ENCODE results near the gene TMEM11. TPM values are rescaled to one million over a fixed set of nuclear protein-coding genes. Genes with fewer than 3 reads are reported as not detected.

TMEM11 gene
- total and polyA plus RNA-seq, 2 of the 4 experiments (the other 2 are of a cell fraction) = 19.9 to 44.7 TPM

GRCh38 chr17:21213638-21214014, 335 bp downstream of the TMEM11 start:
- H3K4me3 ChIP-seq (ENCODE audit: insufficient read depth, low read depth, low read length) = peak overlapping the region; percentile 87
- no peak overlapping the region for H2BK15ac ChIP-seq (ENCODE audit: low read depth, low read length)
- H2BK20ac ChIP-seq (ENCODE audit: low read depth, low read length) = no peak overlapping the region
- H3K23ac ChIP-seq (ENCODE audit: low read depth, low read length) = peak overlapping the region; percentile 88
- ATAC-seq (ENCODE audit: low read depth) (peak; percentile 28), DNase-seq (no peak)
- peak overlapping the region; percentile 99 for H2AK9ac ChIP-seq (replicated peaks; ENCODE audit: low read depth, low read length, poor library complexity)
- H3K4me2 ChIP-seq (ENCODE audit: low read depth, low read length) = peak overlapping the region; percentile 92
- intact Hi-C loops (cut with micrococcal nuclease) = loop anchor here (1.0 to 5.0 kb wide), 5 partner anchors 46 to 299 kb away; partner anchors contain the start of genes MAP2K3 and USP22
- 0% methylated on average over 2 of the region's 35 CpGs; no CpG with 5 or more reads in 1 of the 2 experiments for WGBS, 2 experiments (ENCODE audit: extremely low coverage in 2 of 2, insufficient read length in 1 of 2)
- peak overlapping the region; percentile 94 for H2AFZ ChIP-seq (replicated peaks; ENCODE audit: low read length, poor library complexity)
- H3K36me3 ChIP-seq (ENCODE audit: control insufficient read depth, insufficient read depth, low read length) = peaks cover 16% of the 10 kb centered on the region
- BruUV-seq (replicated peaks) = no TSS peak
- no peak for TF ChIP-seq RAD21 (IDR thresholded peaks at IDR 0.05; ENCODE audit: low read length)
- TF ChIP-seq FOS (IDR thresholded peaks at IDR 0.05; ENCODE audit: low read depth, low read length) = no peak
- TF ChIP-seq MAZ (IDR thresholded peaks at IDR 0.05; ENCODE audit: borderline replicate concordance, low read depth, low read length) = no peak
- no peak for TF ChIP-seq MAFK (IDR thresholded peaks at IDR 0.05; ENCODE audit: low read depth, low read length)
- TF ChIP-seq SMC3 (IDR thresholded peaks at IDR 0.05; ENCODE audit: low read depth, low read length) = no peak
- TF ChIP-seq CEBPB (IDR thresholded peaks at IDR 0.05; ENCODE audit: low read depth, low read length) = no peak
- no peak for TF ChIP-seq MXI1 (IDR thresholded peaks at IDR 0.05; ENCODE audit: borderline replicate concordance, low read depth, low read length)
- no peak for TF ChIP-seq BHLHE40 (IDR thresholded peaks at IDR 0.05; ENCODE audit: low read depth, low read length)
- TF ChIP-seq, protein P1, sequence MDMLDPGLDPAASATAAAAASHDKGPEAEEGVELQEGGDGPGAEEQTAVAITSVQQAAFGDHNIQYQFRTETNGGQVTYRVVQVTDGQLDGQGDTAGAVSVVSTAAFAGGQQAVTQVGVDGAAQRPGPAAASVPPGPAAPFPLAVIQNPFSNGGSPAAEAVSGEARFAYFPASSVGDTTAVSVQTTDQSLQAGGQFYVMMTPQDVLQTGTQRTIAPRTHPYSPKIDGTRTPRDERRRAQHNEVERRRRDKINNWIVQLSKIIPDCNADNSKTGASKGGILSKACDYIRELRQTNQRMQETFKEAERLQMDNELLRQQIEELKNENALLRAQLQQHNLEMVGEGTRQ (IDR thresholded peaks at IDR 0.05; ENCODE audit: low read depth, low read length) = no peak
- TF ChIP-seq RFX5 (IDR thresholded peaks at IDR 0.05; ENCODE audit: low read depth, low read length) = no peak
- no peak for TF ChIP-seq POLR2A (IDR thresholded peaks at IDR 0.05; ENCODE audit: low read depth, low read length)
- no peak for TF ChIP-seq CHD1 (IDR thresholded peaks at IDR 0.05; ENCODE audit: low read depth, low read length)
- TF ChIP-seq, protein P2, sequence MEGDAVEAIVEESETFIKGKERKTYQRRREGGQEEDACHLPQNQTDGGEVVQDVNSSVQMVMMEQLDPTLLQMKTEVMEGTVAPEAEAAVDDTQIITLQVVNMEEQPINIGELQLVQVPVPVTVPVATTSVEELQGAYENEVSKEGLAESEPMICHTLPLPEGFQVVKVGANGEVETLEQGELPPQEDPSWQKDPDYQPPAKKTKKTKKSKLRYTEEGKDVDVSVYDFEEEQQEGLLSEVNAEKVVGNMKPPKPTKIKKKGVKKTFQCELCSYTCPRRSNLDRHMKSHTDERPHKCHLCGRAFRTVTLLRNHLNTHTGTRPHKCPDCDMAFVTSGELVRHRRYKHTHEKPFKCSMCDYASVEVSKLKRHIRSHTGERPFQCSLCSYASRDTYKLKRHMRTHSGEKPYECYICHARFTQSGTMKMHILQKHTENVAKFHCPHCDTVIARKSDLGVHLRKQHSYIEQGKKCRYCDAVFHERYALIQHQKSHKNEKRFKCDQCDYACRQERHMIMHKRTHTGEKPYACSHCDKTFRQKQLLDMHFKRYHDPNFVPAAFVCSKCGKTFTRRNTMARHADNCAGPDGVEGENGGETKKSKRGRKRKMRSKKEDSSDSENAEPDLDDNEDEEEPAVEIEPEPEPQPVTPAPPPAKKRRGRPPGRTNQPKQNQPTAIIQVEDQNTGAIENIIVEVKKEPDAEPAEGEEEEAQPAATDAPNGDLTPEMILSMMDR (conservative IDR thresholded peaks at IDR 0.05; ENCODE audit: low read depth, low read length) = no peak
- no peak for TF ChIP-seq RCOR1 (IDR thresholded peaks at IDR 0.05; ENCODE audit: insufficient replicate concordance, low read length)
- TF ChIP-seq NFE2L2 (IDR thresholded peaks at IDR 0.05; ENCODE audit: low read depth, low read length) = no peak
- TF ChIP-seq ELK1 (IDR thresholded peaks at IDR 0.05; ENCODE audit: borderline replicate concordance, low read depth, low read length) = no peak
- in situ Hi-C loops (cut with MboI; ENCODE audit: low sequenced_read_pairs) = no loop called here
- H3K27ac ChIP-seq (ENCODE audit: insufficient read depth, low read length) = peak overlapping the region; percentile 86
- H4K8ac ChIP-seq (ENCODE audit: low read depth in 2 of 2, low read length in 2 of 2) = peak overlapping the region; percentile 84 to 88
- H3K14ac ChIP-seq (replicated peaks; ENCODE audit: low read depth, low read length) = peak overlapping the region; percentile 91
- no peak overlapping the region; the same call in 1 of the 2 replicates for H3K18ac ChIP-seq (ENCODE audit: low read depth, low read length)
- no peaks in the 10 kb centered on the region for H3K27me3 ChIP-seq (ENCODE audit: control insufficient read depth, insufficient read depth, low read length)
- peak overlapping the region; percentile 28; the same call in 1 of the 2 replicates for H2BK120ac ChIP-seq (ENCODE audit: low read depth, low read length)
- peak overlapping the region; percentile 70 for H2AK5ac ChIP-seq (ENCODE audit: low read depth, low read length)
- peaks cover 39% of the 10 kb centered on the region for H3K9me1 ChIP-seq (ENCODE audit: insufficient read depth, low read length)
- H3K79me1 ChIP-seq (ENCODE audit: low read depth in 1 of 2, low read length in 2 of 2) = peaks cover 25 to 86% of the 10 kb centered on the region in 2 experiments
- H4K5ac ChIP-seq (ENCODE audit: low read depth, low read length) = peak overlapping the region; percentile 67
- peak overlapping the region; percentile 81 for H2BK5ac ChIP-seq (ENCODE audit: low read depth, low read length, poor library complexity, severe bottlenecking)
- H4K20me1 ChIP-seq (ENCODE audit: insufficient read depth, low read length) = peaks cover 52% of the 10 kb centered on the region
- peak overlapping the region; percentile 91 for H3K9ac ChIP-seq (ENCODE audit: low read depth, low read length)
- no peaks in the 10 kb centered on the region for H3K9me3 ChIP-seq (ENCODE audit: control insufficient read depth, insufficient read depth, low read length)
- peak overlapping the region; percentile 82 for H3K56ac ChIP-seq (ENCODE audit: extremely low read depth, insufficient read depth, low read length)
- peak overlapping the region; percentile 85 for H3K4ac ChIP-seq (ENCODE audit: low read depth, low read length)
- ChIA-PET CTCF (no interaction called here), POLR2A (ENCODE audit: unreplicated experiment) (interaction anchor here (0.7 kb wide), 1 partner anchor 72 kb away, joined by 3 read pairs; no protein-coding TSS in a partner anchor)
- peak overlapping the region; percentile 82 for H4K91ac ChIP-seq (ENCODE audit: insufficient read depth, low read depth, low read length)
- peaks cover 8% of the 10 kb centered on the region for H3K4me1 ChIP-seq (ENCODE audit: control insufficient read depth, insufficient read depth, low read length)
- dilution Hi-C loops (cut with HindIII; ENCODE audit: low sequenced_read_pairs, unreplicated experiment) = no loop called here

Data from IMR-90 (cell line).